ENCODE measurements around the gene DBI.

The DBI gene

DNA sequence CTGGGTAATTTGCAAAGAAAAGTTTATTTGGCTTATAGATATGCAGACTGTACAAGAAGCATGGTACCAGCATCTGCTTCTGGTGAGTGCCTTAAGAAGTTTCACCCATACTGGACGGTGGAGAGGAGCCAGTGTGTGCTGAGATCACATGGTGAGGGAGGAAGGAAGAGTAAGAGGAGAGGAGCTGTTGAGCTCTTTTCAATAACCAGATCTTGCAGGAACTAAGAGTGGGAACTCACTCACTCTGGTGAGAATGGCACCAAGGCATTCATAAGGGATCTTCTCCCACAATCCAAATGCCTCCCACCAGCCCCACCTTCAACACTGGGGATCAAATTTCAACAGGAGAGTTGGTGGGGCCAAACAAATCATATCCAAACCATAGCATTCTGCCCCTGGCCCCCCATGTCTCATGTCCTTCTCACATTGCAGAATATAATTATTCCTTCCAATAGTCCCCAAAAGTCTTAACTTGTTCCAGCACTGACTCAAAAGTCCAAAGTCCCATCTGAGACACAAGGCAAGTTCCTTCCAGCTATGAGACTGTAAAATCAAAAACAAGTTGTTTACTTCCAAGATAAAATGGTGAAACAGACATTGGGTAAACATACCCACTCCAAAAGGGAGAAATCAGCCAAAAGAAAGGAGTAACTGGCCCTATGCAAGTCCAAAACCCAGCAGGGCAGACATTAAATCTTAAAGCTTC lies 53.2 kb downstream of the DBI start:
- Histone ChIP-seq H3K36me3 (ENCODE audit: insufficient read depth, low read length) (no peaks in the 10 kb centered on the region), H3K27me3 (ENCODE audit: insufficient read depth, low read length) (no peaks in the 10 kb centered on the region), H3K9me3 (ENCODE audit: insufficient read depth, low read depth, low read length) (peaks cover 15% of the 10 kb centered on the region), H3K4me1 (ENCODE audit: insufficient read depth, low read length) (no peaks in the 10 kb centered on the region), H3K9ac (ENCODE audit: low read depth, low read length) (no peak overlapping the region), H3K27ac (ENCODE audit: low read depth, low read length) (no peak overlapping the region), H3K4me3 (ENCODE audit: low read length) (no peak overlapping the region)
- 79% methylated on average over 1 of the region's 1 CpG for WGBS

DNA sequence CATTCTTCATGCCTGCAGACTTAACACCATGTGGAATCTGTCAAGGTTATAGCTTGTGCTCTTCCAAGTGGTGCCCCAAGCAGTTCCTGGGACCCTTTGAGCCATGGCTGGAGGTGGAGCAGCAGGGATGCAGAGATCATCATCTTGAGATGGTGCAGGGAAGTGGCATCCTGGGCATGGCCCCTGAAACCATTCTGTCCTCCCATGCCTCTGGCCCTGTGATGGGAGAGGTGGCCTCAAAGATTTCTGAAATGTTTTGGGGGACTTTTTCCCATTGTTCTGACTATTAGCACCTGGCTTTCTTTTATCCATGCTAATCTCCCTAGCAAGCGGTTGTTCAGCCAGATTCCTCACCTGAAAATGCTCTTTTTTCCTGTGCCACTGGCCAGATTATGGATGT lies 54.5 kb downstream of the DBI start:
- Histone ChIP-seq H3K36me3 (ENCODE audit: insufficient read depth, low read length) (no peaks in the 10 kb centered on the region), H3K9me3 (ENCODE audit: insufficient read depth, low read depth, low read length) (peaks cover 15% of the 10 kb centered on the region), H3K27me3 (ENCODE audit: insufficient read depth, low read length) (no peaks in the 10 kb centered on the region), H3K9ac (ENCODE audit: low read depth, low read length) (no peak overlapping the region), H3K4me3 (ENCODE audit: low read length) (no peak overlapping the region), H3K4me1 (ENCODE audit: insufficient read depth, low read length) (no peaks in the 10 kb centered on the region), H3K27ac (ENCODE audit: low read depth, low read length) (no peak overlapping the region)
- 91% methylated on average over 1 of the region's 1 CpG for WGBS

DNA sequence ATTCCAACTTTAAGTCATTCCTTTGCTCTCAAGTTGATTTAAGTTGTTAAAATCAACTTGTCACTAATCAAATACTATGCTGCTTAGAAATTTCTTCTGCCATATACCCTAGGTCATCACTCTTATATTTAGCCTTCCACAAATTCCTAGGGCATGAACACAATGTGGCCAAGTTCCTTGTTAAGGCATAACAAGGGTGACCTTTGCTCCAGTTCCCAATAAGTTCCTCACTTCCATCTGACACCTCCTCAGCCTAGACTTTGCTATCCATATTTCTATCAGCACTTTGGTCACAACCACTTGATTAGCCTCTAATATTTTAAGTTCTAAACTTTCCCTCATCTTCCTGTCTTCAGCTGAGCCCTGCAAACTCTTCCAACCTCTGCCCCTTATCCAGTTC lies 55.0 kb downstream of the DBI start:
- Histone ChIP-seq H3K27me3 (ENCODE audit: insufficient read depth, low read length) (no peaks in the 10 kb centered on the region), H3K27ac (ENCODE audit: low read depth, low read length) (no peak overlapping the region), H3K9ac (ENCODE audit: low read depth, low read length) (no peak overlapping the region), H3K9me3 (ENCODE audit: insufficient read depth, low read depth, low read length) (peaks cover 15% of the 10 kb centered on the region), H3K36me3 (ENCODE audit: insufficient read depth, low read length) (no peaks in the 10 kb centered on the region), H3K4me3 (ENCODE audit: low read length) (no peak overlapping the region), H3K4me1 (ENCODE audit: insufficient read depth, low read length) (peaks cover 3% of the 10 kb centered on the region; the same call in 1 of the 2 replicates)

All from HUES64 (cell line).